Kasumi-1 (cell line): ENCODE results near the gene SNORC.

Source experiments
- DNase-seq, 2 experiments: peaks; one replicate each; lab custom pipeline; 2025; lab: John Stamatoyannopoulos, UW

The SNORC gene

DNA sequence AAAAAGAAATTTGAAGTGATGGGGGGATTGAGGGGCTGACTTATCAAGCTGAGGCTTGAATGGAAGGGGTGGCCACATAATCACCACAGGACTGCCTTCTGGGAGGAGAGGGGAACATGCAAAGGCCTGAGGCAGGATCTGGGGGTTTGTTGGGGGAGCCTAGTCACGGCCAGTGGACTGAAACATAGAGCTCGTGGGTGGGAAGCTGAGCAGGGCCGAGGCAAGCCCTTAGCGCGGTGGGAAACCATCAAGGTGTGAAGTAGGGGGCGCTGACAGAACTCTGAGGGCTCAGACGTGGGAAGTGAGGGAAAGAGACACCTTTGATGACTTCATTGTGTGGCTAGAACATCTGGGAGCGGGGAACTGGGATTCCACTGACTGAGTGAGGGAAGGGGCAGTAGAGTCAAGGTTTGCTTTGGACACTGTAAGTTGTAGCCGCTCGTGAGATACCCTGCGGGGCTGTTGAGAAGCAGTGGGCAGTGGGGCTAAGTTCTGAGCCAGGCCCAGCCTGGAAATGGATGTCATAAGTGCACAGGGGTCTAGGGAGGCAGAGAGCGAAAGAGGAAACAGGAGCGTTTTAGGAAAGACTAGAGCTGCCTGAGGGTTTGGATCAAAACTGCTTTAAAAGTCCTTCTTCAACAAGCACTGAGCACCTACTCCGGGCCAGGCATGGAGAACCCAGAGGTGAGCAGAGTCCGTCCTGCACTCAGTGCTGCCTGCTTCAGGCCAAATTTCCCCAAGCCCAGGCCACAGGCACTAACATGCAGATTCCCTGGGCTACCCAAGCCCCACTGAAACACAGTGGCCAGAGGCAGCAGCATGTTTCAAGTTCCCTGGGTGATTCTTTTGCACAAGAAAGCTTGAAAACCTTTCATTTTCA is 686 bp upstream of the SNORC start:
- no peak for DNase-seq

DNA sequence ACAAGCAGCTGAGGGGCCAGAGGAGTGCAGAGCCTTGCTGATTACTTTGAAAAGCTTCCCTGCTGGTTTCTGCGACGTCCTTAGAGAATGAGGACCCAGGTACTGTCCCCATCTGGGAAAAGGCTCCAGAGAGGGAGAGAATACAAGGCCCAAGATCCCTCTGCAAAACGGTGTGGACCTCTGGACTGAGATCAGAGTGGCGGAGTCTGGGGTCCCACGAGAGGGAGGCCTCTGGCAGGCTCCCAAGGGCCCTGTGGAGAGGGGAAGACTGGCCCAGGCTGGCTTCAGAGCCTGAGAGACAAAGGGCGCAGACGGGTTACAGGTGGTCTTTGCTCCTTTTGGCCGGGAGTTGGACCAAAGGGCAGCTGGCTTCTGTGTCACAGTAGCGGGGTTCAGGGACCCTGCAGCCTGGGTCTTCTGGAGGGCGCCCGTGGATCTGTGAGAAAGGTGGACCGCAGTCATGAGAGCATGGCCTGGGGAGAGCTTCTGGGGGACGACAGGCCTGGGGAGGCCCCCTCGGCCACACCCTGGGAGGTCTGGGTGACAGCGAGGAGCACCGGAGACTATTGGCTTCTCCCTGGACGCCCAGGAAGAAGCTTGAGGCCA is 805 bp downstream of the SNORC start:
- no peak for DNase-seq

DNA sequence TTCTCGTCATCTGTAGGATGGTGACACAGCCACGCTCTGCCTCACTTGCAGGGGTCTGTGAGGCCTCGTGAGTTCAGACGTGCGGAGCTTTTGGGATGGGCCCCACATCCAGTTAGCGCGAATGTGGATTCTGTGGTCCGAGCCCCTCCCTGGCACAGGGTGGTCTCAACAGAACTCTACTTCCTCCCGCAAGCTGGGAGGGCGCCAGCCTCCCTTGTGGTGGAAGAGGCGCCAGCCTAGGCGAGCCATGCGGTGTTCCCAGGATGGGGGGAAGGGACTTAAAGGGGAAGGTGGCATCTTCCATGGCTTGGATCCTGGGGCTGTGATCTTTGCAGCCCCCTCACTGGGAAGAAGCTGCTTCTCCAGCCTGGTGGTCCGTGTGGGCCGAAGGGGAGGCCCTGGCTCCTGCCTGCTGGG is 1.4 kb downstream of the SNORC start:
- DNase-seq: peak in 1 of 2 experiments; percentile 21

DNA sequence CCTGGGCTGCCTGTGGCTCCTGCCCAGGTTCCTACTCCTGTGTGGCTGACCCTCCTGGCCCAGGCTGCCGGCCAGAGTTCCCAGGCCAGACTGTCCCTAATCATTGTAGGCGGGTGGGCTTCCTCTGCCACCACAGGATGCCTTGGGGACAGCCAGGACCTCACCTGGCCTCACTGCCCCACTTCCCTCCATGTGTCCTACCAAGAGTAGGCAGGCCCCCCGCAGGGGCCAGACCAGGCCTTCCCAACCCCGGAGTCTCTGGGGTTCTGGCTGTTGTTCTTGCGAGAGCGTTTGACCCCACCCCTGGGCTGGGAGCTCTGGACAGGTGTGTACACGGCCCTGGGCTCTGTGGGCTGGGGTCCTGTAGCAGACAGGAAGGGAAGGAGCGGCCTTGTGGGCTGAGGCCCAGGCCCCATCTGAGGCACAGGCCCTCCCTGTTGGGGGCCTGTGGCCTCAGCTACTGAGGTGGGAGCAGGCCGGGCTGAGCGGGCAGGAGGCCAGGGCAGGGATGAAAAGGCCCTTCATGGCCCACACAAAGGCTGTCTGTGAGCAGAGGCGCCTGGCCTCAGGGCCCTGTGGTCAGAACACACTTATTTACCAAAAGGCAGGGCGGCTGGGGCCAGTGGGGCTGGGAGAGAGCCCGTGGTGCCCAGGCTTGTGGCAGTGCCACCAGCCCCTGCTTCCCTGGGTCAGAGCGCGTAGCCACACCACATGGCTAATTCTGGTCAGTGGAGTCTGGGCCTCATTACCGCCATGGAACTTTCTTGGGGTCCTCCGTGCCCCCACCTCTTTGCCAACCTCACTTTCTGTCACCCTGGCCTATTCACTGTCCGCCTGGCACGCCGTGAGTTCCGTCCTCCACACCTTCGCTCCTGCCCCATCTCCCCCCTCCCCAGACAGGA is 2.0 kb downstream of the SNORC start:
- no peak for DNase-seq

DNA sequence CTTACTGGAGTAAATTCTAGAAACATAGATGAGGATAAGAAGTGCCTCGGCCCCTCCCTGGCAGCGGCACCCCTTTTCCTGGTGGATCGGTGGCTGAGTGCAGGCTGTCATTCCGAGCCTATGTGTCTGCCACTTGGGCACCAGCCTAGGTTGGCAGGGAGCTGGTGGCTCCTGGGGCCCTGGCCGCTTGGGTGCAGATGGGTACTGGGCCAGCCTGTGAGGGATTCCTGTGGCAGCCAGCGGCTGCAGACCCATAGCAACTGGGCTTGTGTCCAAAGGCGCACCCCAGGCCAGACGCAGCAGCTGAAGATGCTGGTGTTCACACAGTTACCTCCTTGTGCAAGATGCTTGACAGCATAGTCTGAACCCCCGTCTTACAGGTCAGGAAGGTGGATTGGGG is 2.8 kb downstream of the SNORC start:
- no peak for DNase-seq

DNA sequence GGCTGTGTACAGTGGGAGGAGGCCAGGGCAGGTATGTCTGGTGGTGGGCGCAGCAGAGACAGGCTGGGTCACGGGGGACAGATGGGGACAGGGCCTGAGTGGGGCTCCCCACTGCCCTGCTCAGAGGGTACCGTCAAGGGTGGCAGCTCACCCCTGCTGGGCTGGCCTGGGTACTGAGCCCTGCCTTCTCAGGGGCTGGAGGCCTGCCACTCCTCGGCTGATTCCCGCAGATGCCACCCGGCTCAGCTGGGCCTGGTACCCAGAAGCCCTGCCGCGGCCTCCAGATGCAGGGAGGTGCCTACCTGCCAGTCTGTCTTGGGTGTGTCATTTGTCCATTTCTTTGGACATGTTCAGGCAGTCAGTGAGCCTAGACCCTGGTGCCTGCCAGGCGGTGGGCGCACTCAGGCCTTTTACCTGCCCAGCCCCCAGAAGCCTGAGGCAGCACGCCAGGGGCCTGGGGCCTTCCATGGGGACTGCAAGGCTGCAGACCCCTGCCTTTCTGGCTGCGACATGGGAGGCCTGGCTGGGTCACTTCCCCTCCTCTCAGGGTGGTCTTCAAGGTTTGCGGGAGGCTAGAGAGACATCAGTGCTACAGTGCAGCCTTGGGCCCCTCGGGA is 3.3 kb downstream of the SNORC start:
- no peak for DNase-seq

DNA sequence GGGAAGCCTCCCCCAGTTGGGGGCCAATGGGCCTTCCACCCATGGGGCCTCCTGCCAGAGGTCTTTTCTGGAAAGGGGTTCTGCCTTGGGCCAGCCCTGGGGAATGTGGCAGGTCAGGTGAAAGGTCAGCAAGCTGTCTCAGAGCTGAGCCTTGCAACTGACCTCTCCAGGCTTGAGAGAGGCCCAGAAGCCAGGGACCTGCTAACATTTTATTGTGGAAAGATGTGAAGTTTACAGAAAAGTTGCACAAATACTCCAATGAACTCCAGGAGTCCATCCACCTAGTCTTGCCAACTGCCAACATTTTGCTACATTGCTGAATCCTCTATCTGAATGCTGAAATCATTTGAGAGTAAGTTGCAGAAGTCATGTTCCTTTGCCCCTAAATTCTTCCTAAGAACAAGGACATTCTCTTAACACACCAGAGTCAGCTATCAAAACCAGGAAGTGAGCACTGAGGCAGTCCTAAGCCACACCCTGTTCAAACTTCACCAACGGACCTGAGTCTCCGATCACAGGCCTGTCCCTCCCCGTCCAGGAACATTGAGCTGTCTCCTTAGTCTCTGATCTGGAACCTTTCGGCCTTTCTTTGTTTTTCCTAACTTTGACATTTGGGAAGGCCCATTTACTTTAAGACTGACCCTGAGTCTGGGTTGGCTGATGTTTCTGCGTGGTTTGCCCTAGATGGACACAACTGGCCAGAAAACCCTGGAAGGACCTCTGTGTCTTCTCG is 4.0 kb downstream of the SNORC start:
- DNase-seq: peak; percentile 1 to 19

DNA sequence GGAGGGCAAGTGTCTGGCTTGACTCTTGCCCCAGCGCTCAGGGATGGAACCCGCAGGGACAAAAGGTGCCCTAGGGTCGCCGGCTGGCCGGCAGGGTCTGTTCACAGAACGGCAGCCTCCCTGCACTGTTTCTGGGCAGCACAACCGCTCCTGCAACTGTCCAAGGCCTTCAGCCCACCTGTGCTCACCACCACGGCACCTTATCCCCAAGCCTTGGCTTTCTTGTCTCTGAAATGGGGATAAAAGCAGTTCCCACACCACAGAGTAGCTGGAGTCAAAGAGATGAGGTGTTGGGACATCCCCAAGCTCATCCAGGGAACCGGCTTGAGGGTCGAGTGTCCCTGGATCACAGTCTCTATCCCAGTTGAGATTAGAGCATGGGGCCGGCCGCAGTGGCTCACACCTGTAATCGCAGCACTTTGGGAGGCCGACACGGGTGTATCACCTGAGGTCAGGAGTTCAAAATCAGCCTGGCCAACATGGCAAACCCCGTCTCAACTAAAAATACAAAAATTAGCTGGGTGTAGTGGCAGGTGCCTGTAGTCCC is 4.7 kb downstream of the SNORC start:
- DNase-seq: no peak

DNA sequence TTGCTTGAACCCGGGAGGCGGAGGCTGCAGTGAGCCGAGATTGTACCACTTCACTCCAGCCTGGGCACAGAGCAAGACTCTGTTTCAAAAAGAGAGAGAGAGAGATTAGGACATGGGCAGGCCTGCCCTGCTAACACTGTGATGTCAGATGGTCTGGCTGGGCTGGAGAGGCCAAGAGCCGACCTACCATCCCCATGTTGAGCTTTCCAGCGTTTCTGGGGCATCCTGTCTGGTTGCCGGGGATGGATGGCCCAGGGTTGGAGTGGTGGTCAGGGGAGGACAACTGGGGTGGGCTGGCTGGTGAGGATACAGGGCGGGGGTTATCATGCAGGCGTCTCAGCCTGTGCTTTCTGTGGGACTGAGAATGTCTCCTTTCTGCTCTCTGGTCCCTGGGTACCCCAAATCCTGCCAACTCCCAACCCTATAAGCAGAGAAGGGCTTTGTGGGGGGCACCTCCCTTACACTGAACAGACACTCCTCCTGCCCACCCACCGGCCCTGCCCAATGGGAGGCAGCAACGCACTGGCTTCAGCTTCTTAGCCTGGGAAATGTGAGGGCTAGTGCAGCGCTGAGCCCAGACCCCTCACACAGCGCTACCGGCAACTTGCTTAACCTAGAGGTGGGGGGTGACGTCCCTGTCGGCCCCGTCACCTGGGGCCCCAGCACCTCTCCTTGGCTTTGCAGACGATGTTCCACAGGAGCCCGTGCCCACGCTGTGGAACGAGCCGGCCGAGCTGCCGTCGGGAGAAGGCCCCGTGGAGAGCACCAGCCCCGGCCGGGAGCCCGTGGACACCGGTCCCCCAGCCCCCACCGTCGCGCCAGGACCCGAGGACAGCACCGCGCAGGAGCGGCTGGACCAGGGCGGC is 5.4 kb downstream of the SNORC start:
- peak; percentile 14 to 25 for DNase-seq

DNA sequence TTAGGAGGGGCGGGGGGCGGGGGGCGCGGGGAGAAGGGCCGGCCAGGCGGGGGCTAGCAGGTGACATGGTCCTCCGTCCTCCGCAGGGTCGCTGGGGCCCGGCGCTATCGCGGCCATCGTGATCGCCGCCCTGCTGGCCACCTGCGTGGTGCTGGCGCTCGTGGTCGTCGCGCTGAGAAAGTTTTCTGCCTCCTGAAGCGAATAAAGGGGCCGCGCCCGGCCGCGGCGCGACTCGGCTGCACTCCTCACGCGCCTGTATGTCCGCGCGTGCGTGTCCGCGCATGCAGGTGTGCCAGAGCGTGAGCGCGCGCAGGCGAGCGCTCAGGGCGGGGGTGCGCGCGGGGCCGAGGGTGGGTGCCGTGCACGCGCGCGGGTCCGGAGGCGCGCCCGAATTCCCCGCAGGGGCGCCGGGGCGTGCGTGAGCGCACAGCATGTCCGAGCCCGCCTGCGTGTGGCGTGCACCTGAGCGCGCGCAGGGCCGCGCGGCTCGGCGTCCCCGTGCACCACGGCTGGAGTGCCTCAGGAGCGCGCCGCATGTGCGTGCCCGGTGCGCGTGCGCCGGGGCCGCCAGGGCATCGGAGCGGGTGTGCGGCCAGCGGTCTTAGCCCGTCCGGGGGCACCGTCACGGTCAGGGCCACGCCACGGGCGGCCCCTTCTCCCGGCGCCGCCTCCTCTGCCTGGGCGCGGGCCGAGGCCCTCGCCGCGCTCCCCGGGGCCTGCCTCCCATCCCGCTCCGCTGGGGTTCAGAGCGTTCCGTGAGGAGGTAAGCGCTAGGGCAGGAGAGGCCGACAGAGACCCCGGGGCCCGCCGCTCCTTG is 6.3 kb downstream of the SNORC start:
- DNase-seq: no peak

DNA sequence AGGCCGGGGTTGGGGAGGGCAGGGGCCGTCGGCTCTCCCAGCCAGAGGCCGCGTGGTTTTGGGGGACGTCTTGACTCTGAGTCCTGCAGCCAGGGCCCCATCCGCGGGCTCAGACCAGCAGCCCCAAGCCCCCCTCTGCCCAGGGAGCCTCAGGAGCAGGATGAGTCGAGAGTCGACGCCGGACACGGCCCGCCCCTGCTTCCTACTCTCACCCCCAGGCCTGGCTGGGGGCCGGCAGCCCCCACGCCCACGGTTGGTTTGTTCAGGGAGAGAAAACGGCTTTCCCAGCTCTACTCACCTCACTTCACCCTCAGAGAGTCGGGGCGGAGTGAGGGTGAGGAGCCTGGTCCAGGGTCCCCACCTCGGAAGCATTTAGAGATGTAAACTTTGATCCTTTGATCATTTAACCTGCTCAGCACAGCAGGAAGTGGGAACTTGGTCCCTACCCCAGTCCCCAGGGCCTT is 6.9 kb downstream of the SNORC start:
- DNase-seq: no peak

DNA sequence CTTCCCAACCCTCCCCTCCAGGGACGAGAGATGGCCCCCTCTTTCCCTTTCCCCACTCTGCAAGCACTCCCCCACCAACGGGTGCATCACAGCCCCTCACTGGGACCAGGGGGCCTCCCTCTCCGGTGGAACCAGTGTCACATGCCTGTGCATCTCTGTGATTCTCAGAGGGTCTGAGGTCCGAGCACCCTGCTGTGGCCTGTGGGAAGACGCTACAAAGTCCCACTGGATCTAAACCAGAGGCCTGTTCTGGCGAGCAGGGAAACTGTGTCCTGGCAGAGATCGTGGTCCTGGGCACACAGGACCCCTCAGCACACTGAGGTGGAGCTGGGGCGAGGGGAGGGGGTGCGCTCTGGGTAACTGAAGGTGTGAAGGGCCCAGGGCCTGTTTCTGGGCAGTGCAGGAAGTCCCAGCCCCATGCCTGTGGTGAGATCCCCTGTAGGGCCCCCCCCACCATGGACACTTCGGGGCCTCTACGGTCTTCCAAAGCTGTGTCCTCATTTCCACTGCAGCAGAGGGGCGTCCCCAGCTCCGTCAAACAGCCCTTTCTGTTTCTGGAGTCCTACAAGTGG is 8.0 kb downstream of the SNORC start:
- DNase-seq: no peak

DNA sequence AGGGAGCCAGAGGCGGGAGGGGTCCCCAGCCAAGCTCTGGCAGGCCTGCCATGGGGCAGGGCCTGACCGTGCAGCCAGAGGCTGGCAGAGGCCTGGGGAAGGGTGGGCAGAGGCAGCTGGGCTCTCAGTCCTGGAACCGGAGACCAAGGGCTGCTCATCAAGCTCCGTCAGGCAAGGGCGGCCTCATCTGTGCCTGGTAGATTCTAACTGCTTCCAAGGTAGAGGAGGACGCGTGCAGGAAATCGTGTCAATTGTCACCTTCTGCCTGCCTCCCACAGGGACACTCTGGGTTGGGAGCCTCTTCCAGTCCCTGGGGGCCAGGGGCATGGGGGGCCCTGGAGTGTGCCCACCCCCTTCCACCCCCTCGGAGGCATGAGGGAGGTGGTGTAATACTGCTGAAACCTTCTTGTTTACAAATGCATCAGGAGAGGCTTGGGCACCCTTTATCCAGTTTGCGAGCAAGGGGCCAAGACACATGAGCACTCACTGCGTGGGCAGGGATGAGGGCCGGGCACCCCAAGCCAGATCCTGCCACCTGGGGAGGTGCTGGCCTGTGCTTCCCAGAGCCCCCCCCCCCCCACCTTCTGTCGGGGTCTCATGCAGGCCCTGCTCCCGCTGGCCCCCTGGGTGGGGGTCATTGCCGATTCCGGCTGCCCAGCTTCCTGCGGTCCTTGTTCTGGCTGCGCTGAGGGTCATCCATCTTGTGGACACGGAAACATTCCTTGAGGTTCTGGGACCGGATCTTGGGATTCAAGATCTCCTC is 9.0 kb downstream of the SNORC start:
- no peak for DNase-seq

DNA sequence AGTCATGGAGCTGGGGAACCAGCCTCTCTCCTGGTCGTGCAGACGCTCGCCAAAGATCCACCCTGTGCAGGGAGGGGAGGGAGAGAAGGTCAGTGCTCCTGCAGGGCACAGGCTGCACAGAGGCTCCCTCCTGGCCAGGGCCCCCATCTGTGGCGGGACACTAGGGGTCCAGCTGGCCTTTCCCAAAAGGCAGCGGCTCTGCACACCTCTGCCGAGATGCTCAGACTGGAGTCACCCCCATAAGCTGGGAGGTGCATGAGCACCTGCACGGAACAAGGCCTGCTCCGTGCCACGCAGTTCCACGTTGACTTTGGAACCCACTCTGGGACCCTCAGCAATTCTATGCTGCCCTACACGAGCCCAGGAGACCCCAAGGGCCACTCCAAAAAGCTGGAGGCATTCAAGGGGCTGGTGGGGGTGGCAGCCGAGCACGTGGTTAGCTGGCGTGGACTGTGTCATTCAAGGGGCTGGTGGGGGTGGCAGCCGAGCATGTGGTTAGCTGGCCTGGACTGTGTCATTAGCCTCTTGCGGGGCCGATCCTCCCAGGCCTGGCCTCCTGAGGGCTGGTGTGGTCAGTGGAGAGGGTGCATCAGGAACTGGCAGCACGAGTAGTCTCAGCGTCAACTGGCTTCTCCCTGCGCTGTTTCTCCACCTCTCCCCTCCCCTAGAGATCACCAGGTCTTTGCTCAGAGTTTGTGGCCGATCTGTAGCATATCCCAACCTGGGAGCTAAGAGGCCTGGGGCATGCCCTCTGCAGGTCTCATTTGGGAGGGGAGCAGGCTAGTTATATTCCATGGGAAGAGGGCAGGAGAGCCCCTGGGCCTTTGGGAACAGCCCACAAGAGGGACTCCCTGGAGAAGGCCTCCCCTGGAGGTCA is 9.8 kb downstream of the SNORC start:
- DNase-seq: no peak

DNA sequence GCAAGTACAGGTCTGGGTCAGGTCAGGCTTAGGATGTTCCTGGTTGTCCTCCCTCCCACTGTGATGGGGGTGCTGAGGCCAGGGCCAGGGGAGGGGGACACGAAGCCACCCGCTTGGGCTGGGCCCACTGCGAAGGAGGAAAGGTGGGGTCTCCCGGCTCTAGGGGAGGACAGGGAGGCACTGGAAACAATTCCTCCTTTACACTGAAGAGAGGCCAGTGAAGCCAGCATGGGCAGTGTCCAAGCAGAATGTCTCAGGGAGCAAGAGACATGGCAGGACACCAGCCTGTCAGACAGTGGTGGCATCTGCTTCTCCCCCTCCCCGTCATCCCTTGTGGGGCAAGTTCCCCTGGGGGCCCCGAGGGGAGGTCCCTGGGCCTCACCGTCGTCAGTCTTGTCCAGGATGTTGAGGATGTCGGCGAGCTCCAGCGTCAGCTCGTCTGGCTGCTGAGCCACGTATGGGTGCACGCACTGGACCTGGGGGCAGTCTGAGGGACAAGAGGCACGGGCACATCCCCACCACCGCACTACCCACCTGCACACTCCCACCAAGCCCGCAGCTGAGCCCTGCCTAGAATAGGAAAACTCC is 10.8 kb downstream of the SNORC start:
- DNase-seq: no peak

DNA sequence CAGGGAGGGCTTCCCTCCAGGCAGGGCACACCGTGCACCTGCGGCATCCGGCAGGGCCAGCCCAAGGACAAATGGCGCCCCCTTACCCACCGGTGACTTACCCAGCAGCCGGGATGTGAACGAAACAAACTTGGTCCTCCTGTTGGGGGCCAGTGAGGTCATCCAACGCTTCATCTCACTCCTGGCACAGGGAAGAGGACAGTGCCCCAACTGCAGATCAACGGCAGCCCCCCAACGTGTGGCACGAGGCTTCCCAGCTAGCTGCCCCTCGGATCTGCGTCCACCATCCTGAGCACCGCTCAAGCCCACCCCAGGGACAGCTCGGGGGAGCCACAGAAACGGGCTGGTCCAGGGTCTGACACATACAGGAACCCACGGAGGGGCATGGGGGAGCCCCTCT is 12.0 kb downstream of the SNORC start:
- DNase-seq: no peak
